HL-60/S4 treated with phorbol 12-myristate 13-acetate at 8.2 ng/mL for 4 days and 3 days (cell line): ENCODE data around the gene WDR64.

Experiments used
- in situ Hi-C: fragments of 300-500 bp; cut with MboI; formaldehyde crosslinking; loops from 2 replicates; pipeline ENCODE4 v1.15.0; 2022; ENCODE audit warnings: low sequenced_read_pairs

WDR64 gene

DNA sequence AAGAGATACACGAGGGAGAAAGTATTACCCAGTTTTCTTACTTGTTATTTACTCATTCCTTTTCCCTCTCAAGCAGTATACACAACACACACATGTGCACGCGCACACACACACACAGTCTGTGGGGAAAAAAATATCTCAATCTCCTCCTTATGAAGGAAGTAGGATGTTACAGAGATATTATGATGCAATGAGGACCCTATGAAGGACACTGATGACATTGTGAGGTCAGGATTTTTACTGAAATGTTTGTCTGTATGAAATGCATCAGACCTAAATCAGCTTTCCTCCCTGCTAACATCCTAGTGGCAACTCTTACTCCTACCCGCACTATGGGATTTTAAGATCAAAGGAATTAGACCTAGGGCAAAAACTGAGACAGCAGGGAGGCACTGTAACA, at the start of gene WDR64:
Gene WDR64, plus strand, starts transcription at position 270 of the 400 bp plus-strand sequence. CDS start 204 bp downstream, outside the sequence.
- in situ Hi-C loops, result no loop called here

DNA sequence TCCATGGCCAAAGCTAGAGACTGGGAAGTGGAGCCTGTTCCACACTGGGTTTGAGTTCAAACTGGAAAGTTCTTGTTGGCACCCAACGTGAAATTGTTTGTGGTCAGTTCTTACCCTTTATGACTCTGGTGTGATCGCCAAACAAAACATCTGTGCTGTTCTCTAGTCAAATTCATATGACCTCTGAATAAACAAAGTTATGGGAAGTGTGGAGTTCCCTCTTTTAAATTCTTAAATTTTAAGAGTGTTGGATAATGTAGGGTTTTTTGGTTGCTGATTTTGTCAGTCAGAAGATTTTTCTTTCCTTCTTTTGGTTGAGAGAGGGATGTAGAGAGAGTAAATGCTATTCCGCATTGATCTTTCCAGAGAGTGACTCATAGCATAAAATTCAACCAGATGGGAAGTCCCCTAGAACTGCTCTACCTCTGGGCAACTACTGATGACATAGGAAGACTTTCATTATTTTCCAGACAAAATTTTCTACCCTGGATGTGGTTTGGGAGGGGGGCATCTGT, 48.3 kb upstream of the WDR64 start:
- in situ Hi-C loops, result no loop called here

DNA sequence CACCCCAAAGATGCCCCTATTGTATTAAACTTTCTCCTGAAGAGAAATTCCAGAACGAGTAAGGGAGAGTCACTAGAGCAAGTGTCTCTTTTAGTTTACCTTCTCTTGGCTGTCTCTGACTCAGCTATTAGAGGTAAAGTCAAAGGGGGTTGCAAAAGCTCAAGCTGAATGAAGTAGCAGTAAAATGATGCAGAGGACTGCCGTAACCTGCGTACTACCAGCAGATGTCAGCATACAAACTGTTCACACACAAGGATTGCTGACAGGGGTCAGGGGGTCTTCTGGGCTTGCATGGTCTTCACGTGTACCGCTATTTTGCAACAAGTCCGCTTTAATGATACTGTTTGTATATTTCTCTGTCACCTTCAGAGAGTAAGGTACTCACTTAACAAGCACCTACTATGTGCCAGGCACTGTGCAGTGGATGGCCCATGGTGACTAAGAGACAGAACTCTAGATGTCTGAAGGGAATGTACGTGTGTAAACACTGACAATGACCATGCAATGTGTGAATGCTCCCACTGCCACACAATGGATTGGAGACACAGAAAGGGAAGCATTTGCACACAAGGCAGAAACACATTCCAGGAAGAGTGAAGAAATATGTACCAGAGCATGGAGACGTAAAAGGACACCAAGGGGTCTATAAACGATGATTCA, 46.8 kb upstream of the WDR64 start:
- in situ Hi-C loops, result no loop called here

DNA sequence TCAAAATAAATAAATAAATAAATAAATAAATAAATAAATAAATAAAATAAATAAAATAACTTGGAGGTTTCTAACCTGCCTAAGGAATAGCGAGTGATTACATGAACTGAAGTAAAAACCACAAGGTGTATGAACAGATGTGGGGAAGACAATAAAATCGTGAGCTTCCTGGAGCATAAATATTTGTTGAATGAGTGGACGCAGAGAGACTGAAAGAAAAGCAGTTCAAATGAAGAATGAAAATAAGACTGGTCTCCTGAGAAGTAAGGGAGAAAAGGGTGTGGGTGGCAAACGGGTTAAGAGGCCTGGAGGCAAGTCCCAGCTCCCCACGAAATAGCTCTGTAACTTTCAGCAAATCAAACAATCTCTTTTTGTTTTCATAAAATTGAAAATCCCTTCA, 45.5 kb upstream of the WDR64 start:
- in situ Hi-C loops, result no loop called here

DNA sequence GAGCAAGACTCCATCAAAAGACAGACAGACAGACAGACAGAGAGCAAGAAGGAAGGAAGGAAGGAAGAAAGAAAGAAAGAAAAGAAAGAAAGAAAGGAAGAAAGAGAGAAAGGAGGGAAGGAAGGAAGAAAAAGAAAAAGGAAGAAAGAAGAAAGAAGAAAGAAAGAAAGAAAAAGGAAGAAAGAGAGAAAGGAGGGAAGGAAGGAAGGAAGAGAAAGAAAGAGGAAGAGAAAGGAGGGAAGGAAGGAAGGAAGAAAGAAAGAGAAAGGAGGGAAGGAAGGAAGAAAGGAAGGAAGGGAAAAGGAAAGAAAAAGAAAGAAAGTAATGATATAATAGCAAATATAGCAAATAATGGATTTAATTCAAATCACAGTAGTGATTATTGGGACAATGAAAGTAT, 44.6 kb upstream of the WDR64 start:
- in situ Hi-C loops, result no loop called here

DNA sequence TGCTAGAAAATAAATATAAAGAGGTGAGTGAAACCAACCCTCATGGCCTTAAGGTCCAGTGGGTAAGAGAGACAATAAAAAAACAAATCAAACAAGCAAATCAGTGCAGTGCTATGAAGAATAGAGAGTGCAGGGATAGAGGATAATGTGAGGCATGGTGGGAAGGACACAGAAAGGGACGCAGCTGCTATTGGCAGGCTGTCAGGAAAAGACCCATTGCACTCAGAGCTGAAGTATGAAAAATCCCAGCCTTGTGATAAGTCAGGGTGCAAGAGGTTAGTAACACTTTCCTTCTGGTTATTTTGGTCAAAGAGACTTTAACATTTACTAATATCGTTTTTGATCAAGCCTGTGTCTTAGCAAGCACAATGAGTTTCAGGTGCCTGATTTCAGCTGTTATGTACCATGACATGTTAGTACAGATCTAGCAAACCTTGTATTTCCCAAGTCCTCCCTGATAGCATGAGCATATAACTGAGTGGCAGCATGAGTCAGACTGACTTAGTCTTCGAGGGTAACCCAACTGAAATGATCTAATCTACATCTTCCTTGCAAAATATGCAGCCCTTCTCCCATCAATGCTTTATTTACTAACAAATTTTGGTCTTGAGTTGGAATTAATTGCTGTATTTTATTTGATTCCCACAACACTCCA, 43.6 kb upstream of the WDR64 start:
- in situ Hi-C loops, result no loop called here

DNA sequence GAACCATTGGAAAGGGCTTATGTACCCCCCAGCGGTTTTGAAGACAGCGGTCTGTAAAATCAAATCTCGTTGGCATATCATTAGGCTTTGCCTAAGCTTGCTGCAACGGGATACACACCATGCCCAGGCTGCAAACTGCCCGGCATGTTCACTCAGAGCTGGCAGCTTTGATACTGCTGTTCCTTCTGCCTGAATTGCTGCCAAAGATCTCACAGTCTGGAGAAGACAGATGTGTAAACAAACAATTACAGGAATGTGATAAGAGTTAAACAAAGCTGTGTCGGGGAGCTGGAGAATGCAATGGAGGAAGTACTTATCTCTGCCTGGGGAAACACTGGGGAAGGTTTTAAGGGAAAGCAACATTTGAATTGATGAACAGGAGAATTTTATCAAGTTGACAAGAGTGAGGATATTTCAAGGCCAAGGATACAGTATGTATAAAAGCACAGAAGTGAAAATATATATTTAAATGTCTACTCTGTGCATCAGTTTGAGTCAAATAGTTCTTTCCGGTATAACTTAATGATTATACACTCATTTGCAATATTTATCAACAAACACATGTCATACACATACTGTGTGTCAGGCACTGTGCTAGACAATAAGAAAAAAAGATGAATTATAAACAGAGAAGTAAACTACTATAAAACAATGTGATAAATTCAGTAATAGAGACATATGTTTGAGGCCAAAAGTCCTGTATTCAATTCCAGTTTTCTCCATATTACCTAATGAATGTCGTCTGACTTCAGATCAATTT, 41.8 kb upstream of the WDR64 start:
- in situ Hi-C loops, result no loop called here

DNA sequence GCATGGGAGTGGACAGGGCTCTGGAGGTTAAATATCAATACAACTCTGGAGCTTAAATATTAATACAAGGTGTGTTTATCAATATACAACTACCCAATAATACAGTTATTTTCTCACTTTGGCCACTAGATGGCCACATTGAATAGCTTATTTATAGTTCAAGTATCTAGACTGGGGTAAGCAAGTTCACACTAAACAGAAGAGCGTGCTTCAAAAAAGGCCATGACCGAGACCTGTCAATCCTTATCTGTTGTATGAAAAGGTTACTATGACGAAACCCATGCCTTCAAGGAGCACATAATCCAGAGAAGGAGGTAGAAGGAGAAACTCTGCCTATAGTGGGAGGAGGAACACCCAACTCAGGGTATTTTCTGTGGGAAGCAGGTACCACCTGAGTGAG, 41.0 kb upstream of the WDR64 start:
- in situ Hi-C loops, result no loop called here

DNA sequence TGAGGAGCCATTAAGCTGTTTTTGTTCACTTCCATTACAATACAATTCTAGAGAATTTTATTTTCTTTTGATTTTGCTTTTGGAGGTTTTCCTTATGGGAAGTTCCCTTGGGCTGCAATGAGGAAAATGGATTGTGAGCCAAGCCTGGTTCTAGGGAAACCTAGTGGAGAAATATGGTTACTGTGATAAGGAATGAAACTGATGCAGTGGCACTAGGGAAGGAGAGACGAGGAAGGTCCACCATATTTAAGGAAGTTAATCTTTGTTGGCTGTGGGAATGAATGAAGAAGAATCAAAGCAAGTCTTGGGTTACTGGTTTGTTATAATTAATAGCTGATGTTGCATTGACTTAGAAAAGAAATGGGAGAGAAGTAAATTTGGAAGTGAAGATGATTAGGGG, 40.3 kb upstream of the WDR64 start:
- in situ Hi-C loops, result no loop called here

DNA sequence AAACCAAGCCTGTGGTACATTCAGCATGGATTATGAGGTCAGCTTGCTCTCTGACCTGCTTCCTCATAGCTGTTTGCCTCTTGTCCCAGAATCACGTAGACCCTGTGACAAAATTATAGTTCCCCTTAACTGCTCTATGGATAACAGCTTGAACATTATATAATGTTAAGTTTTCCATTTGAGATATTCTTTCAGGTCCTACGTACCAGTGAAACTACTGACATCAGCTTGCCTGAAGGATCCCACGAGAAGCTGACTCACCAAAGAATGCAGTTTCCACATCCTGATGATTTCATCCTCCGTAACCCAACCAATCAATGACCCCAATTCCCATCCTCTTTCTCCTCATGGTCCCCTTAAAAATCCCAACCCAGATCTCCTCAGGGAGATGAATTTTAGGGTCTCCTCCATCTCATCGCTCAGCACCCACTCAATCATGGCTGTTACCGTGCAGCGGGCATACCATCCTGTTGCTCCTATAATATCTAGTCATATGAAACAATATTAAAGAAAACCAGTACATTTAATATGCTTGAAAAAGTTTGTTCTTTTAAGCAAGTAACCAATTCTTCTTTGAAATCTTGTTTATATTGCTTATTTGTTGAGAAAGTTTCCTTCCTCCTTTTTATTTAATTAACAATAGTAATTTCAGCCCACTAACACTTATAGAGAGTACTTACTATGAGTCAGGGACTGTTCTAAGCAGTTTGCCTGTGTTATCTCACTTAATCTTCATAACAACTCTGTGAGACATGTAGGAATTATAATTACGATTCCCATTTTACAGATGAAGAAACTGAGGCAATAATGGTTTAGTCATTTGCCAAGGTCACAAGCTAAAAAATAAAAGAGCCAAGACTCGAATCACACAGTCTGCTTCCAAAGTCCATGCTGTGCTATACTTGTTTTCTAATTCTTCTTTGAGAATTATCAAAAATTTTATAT, 39.3 kb upstream of the WDR64 start:
- in situ Hi-C loops, result no loop called here

DNA sequence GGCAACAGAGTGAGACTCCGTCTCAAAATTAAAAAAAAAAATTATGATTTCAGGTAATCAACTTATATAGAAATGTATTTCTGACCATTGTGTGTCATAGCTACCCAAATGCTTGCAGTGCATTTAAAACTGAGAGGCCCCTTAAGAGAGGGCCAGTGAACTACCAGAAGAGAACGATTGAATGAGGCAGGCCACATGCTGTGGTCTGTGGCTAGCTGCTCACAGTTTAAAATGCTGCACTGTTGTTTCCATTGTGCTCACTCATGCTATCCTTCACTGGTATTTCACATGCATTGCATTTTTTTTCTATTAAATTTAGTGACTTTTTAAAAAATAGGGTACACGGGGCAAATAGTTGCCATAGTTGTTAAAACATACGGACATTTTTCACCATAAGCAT, 37.9 kb upstream of the WDR64 start:
- in situ Hi-C loops, result no loop called here

DNA sequence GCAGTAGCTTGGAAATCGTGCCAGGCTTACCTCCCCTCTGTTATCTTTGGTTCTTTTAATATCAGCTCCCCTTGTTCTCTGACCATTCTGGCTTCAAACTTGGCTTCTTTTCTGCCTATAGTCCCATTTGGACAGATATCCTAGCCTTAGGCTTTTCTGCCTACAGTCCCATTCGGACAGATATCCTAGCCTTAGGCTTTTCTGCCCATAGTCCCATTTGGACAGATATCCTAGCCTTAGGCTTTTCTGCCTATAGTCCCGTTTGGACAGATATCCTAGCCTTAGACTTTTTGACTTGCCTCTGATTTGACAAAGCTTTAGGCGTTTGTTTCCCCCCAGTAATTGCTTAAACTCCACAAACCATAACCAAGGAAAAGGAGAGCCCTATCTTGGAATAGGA, 37.5 kb upstream of the WDR64 start:
- in situ Hi-C loops, result no loop called here

DNA sequence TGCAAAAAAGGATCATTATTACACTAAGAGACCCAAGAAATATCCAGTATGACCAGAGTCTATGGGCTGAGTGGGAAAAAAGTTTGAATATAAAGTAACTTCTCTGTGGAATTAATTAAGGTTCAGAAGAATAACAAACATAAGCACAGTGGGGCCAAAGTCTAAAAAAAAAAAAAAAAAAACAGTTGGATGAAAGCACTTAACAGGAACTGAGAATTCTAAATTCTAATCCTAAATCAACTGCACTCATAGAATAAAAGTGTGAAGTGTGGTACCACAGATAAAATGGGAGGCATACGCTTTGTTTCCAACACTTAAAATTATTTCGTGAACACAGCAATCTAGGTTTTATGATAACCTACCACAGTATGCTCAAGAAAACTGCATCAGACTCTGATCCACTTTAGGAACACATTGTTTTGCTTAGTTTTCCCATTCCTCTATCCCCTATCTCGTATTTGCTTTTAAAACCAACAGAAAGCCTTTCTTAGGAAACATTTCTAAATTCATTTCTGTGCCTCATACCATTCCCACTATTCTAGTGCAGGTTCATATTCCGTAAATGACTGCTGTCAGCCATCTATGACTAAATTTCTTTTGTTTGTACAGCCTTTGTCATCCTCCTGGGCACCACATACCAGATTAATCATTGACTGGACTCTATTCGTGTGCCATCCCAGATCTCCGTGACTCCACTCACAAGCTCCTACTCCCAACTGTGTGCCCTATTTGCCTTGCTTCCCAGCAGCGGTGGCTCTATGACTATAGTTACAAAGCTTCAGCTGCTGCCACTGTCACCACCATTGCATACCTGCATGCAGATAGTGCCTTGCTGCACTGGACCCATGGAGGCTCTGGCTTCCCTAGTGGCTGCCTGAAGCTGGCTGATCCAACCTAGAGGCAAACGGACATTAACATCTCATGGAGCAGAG, 36.8 kb upstream of the WDR64 start:
- in situ Hi-C loops, result no loop called here

DNA sequence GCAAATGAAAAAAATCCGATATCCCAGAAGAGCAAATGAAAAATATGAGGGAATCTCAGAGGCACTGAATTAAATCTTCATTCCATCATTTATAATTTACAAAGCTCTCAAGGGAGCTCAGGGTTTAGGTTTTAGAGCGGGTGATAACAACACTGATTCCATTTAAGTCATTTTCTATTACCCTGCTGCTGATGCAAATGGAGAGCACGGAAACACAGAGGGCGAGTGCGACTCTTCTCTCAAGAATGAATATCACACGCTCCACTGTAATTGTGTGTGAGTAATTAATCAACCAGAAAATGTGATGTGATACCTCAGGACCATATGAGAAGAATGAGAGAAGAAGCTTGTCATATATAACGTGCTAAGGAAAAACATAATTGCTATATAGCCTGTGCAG, 34.7 kb upstream of the WDR64 start:
- in situ Hi-C loops, result no loop called here

DNA sequence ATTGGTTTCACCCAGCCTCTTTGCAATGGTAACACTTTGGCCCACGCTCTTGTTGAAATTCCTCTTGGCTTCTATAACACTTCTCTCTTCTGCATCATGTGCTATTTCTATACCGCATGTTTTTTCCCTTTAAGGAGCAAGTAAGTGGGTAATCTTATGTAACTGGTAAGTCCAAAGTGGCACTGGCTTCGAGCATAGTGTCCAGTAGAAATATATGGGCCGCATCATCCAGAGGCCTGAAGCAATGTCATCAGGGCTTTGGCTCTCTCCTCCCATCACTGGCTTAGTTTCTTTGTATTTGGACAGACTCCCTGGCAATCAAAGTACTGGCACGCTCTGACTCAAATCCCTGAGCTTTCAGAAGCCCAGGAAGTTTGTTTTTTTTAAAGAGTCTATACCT, 29.4 kb upstream of the WDR64 start:
- in situ Hi-C loops, result no loop called here

DNA sequence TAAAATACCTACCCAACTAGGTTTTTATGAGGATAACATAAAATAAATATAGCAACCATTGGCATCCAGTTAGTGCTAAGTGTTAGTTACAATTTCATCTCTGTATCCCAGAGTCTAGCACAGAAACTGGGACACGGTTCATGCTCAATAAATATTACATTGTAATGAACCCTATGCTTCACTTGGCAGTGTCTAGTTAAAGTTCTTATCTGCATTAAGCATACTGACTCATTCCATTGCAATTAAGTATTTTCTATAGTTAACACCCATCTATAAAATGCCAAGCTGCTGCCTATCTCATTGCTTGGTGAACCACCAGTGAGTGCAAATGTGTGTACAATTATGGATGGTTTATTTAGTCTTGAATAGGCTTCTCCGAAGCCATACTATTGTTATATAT, 27.1 kb upstream of the WDR64 start:
- in situ Hi-C loops, result loop anchor here (25.0 kb wide), 1 partner anchor 88 kb away; the partner anchor contains the start of gene KMO

DNA sequence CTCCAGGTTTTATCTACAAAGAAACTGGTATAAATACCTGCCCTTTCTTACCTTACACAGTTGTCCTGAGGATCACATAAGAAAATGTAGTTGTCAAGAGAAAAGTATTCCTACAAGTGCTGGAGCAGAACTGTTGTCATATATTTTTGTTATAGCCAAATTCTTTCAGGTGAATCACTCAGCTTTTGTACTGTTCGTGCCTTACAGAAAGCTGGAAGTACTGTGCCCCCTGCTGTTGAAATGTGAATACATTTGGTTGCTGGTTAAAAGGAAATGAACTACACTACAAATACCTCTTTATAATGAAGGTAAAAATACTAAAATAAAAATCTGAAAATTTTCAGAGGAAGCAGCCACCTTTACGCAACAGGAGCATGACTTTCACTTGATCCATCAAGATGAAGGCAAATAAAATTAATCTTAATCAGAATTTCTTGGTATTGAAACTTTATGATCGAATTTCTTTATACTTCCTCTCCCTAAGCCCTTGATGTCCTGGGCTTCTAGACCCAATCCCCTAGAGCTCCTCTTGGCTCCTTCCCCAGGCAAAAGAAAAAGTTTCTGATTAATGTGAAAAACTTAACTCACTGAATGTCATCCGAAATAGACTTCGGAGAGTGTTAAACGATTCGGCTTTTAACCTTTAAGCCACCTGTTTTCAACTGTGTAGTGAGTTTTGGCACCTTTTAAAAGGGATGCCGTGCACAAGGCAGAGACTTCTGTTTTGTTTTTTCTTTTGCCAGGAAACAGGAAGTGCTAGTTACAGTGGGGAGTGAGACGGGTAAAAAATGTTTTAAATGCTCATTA, 24.4 kb upstream of the WDR64 start:
- in situ Hi-C loops, result loop anchor here (25.0 kb wide), 1 partner anchor 90 kb away; the partner anchor contains the start of gene KMO

DNA sequence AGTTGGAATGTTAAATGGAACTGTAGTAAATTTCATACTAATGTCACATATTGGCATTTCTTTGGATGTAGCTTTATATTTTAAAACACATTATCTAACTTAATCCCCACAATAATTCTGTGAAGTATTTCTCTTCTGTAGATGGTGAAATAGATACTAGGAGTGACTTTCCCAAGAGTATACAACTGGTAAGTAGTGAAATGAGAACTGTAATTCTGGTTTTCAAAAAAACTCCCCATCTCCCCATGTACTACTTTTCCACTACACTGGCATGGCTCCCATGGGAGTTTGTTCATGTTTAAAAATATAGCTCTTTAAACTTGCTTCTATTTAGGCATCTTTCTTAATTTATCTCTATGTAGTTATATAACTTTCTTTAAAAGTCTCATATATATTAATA, 22.1 kb upstream of the WDR64 start:
- in situ Hi-C loops, result loop anchor here (25.0 kb wide), 1 partner anchor 93 kb away; the partner anchor contains the start of gene KMO

DNA sequence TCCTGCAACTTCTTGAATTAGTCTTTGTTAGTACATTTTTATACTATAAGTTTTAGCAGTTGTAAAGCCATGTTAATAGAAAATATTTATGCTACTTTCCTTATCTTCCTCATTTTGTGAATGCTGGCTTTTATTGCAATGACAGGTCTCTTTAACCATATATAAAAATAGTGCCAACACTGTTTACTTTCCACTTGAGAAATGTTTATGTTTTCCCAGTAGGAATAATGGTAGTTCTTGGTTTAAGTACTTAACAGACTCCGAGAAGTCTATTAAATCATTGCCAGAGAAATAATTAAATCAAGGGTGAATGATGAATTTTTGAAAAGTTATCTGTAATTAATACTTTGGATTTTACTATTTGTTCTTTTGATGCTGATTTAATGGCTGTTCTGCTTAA, 21.6 kb upstream of the WDR64 start:
- in situ Hi-C loops, result loop anchor here (25.0 kb wide), 1 partner anchor 93 kb away; the partner anchor contains the start of gene KMO
